Stimulated activated CD4-positive, alpha-beta T cell treated with anti-CD3 and anti-CD28 coated beads, Interleukin-12 subunit alpha, Interleukin-12 subunit beta, amount 100 ng/mL, for 48 hours (primary cell): ENCODE data around the gene TEX13A.
A peak's percentile ranks its signal among the peaks of the same experiment; 100 is the strongest.
"Not testable (repeated sequence)": the region's sequence is repeated elsewhere in the genome, so short reads cannot be mapped to it uniquely, and the experiment has no call there.

Experiments used
- DNase-seq, 3 donors: peaks; one replicate each; pipeline ENCODE4 v3.0.0-alpha.2; 2020; ENCODE audit warnings: low read depth in 2 of 3, low spot score in 1 of 3

Gene TEX13A

GRCh38 chrX:105220636-105221035 lies at the start of gene TEX13A:
TSS of gene TEX13A (minus strand) at chrX:105220694. CDS start at chrX:105220397, 297 bp downstream.
- no peak for DNase-seq

- no peak for DNase-seq
Measured at GRCh38 chrX:105269386-105269785, 48.9 kb upstream of the TEX13A start.

- DNase-seq, result no peak
Measured at GRCh38 chrX:105267167-105267566, 46.7 kb upstream of the TEX13A start.

GRCh38 chrX:105266456-105266855 lies 46.0 kb upstream of the TEX13A start:
- no peak for DNase-seq

- DNase-seq, result no peak
Measured at GRCh38 chrX:105265093-105265492, 44.6 kb upstream of the TEX13A start.

- no peak for DNase-seq
Measured at GRCh38 chrX:105263801-105264200, 43.3 kb upstream of the TEX13A start.

- no peak for DNase-seq
Measured at GRCh38 chrX:105263171-105263570, 42.7 kb upstream of the TEX13A start.

GRCh38 chrX:105260291-105261043 lies 40.0 kb upstream of the TEX13A start:
- no peak for DNase-seq

GRCh38 chrX:105241056-105241455 lies 20.6 kb upstream of the TEX13A start:
- DNase-seq, result no peak

GRCh38 chrX:105237407-105237806 lies 16.9 kb upstream of the TEX13A start:
- DNase-seq, result not testable (repeated sequence)

GRCh38 chrX:105229146-105229545 lies 8.7 kb upstream of the TEX13A start:
- no peak for DNase-seq

GRCh38 chrX:105228602-105229001 lies 8.1 kb upstream of the TEX13A start:
- DNase-seq, result no peak

- no peak for DNase-seq
Measured at GRCh38 chrX:105226499-105226898, 6.0 kb upstream of the TEX13A start.

- DNase-seq, result no peak
Measured at GRCh38 chrX:105221374-105221773, 880 bp upstream of the TEX13A start.

GRCh38 chrX:105219454-105220401 lies 766 bp downstream of the TEX13A start:
- no peak for DNase-seq

GRCh38 chrX:105211066-105211575 lies 9.4 kb downstream of the TEX13A start:
- DNase-seq, result no peak

GRCh38 chrX:105210258-105210657 lies 10.2 kb downstream of the TEX13A start:
- DNase-seq, result no peak

- DNase-seq, result no peak
Measured at GRCh38 chrX:105209406-105209805, 11.1 kb downstream of the TEX13A start.

- no peak for DNase-seq
Measured at GRCh38 chrX:105191878-105192277, 28.6 kb downstream of the TEX13A start.

GRCh38 chrX:105190252-105190853 lies 30.1 kb downstream of the TEX13A start:
- DNase-seq, result peak in 1 of 3 donors; percentile 49

- DNase-seq, result no peak
Measured at GRCh38 chrX:105189093-105189492, 31.4 kb downstream of the TEX13A start.
